Activated CD4-positive, alpha-beta T cell treated with anti-CD3 and anti-CD28 coated beads, Interleukin-2, amount 10 ng/mL, durations not matched to agents 24 days and 14 days (primary cell): ENCODE measurements around the gene USP17L12. TPM values are rescaled to one million over a fixed set of nuclear protein-coding genes. Genes with fewer than 3 reads are reported as not detected.

ENCODE experiments used
- total RNA-seq: library from RNA; stranded (reverse); gene quantifications from 2 replicates; pipeline ENCODE4 v1.2.3, GENCODE V29; 2022

The USP17L12 gene
- total RNA-seq, 1 donor from 2014 or later: not detected

Other genes starting within 250 kb of the USP17L12 start
- gene FAM90A26, start 49.7 kb upstream of the USP17L12 start, total RNA-seq: not detected in 2 replicates
- gene USP17L10, start 9.5 kb upstream of the USP17L12 start, total RNA-seq: not detected in 2 replicates
- not detected in 2 replicates for gene USP17L11, start 4.7 kb upstream of the USP17L12 start, total RNA-seq
- gene USP17L13, start 4.7 kb downstream of the USP17L12 start, total RNA-seq: not detected in 2 replicates
- gene USP17L15, start 14.2 kb downstream of the USP17L12 start, total RNA-seq: 0.14 TPM in 1 of 2 replicates, not detected in the other
- gene USP17L17, start 23.7 kb downstream of the USP17L12 start, total RNA-seq: not detected in 2 replicates
- gene USP17L18, start 28.5 kb downstream of the USP17L12 start, total RNA-seq: not detected in 2 replicates
- gene USP17L19, start 33.2 kb downstream of the USP17L12 start, total RNA-seq: not detected in 2 replicates
- gene USP17L20, start 38.0 kb downstream of the USP17L12 start, total RNA-seq: not detected in 2 replicates
- not detected in 2 replicates for gene USP17L21, start 42.7 kb downstream of the USP17L12 start, total RNA-seq
- gene USP17L22, start 47.5 kb downstream of the USP17L12 start, total RNA-seq: not detected in 2 replicates
- gene USP17L24, start 105.0 kb downstream of the USP17L12 start, total RNA-seq: not detected in 2 replicates
- not detected in 2 replicates for gene USP17L25, start 109.8 kb downstream of the USP17L12 start, total RNA-seq
- not detected in 2 replicates for gene USP17L26, start 114.5 kb downstream of the USP17L12 start, total RNA-seq
- not detected in 2 replicates for gene USP17L5, start 119.3 kb downstream of the USP17L12 start, total RNA-seq
- not detected in 2 replicates for gene USP17L27, start 124.0 kb downstream of the USP17L12 start, total RNA-seq
- not detected in 2 replicates for gene USP17L28, start 128.7 kb downstream of the USP17L12 start, total RNA-seq
- not detected in 2 replicates for gene USP17L29, start 133.5 kb downstream of the USP17L12 start, total RNA-seq
- not detected in 2 replicates for gene USP17L30, start 143.0 kb downstream of the USP17L12 start, total RNA-seq
- gene DEFB131A, start 224.3 kb downstream of the USP17L12 start, total RNA-seq: not detected in 2 replicates